H1 (cell line): ENCODE results near the gene ANP32B. TPM values are rescaled to one million over a fixed set of nuclear protein-coding genes. Genes with fewer than 3 reads are reported as not detected.

Source experiments
- EP300 ChIP-seq, 2 experiments: IDR thresholded peaks; 1 replicate in 1 of 2; 2 replicates in 1 of 2; pipeline ENCODE4 v1.6.1; 2011 to 2012; ENCODE audit warnings: low read depth in 2 of 2, low read length in 2 of 2, mild to moderate bottlenecking in 2 of 2, borderline replicate concordance in 1 of 2, inconsistent platforms in 1 of 2, moderate library complexity in 1 of 2
- RAD21 ChIP-seq, 2 experiments: IDR thresholded peaks in 1 of 2; conservative IDR thresholded peaks in 1 of 2; 2 replicates each; pipeline ENCODE4 v1.6.1; 2011; ENCODE audit warnings: low read depth in 2 of 2, low read length in 2 of 2, improper control_type of control experiment in 1 of 2, inconsistent platforms in 1 of 2, mild to moderate bottlenecking in 1 of 2, moderate library complexity in 1 of 2
- RXRA ChIP-seq: IDR thresholded peaks from 2 replicates; pipeline ENCODE4 v1.6.1; 2011; ENCODE audit warnings: low read depth, mild to moderate bottlenecking, low read length, moderate library complexity; ENCODE audit not compliant: insufficient read depth
- polyA plus RNA-seq, 7 experiments: library from polyadenylated mRNA; depleted of rRNA in 3 of 7; stranded (reverse) in 5 of 7; unstranded in 2 of 7; fragments of >200 nt in 5 of 7; fragments of 200-250 nt in 2 of 7; gene quantifications; 1 replicate in 5 of 7; 2 replicates in 1 of 7; 4 replicates in 1 of 7; pipeline versions ENCODE4 v1.2.1 to v1.2.3, GENCODE V29; 2011 to 2013; ENCODE audit warnings: missing spikeins in 2 of 7, mixed read lengths in 2 of 7
- total RNA-seq: library from RNA; stranded (reverse); fragmentation: NEBNext Ultra II Directional; extraction: Animal tissue kit (Norgen Biotek cat#: 25700); gene quantifications from 2 replicates; pipeline ENCODE4 v1.2.1, GENCODE V29; 2021
- TF ChIP-seq, protein P1 (sequence below): IDR thresholded peaks from 2 replicates; pipeline ENCODE4 v1.6.1; 2011; ENCODE audit warnings: low read depth, mild to moderate bottlenecking, low read length; ENCODE audit not compliant: insufficient read depth

ANP32B gene
- total and polyA plus RNA-seq, 2 of the 8 experiments (the other 6 are each of a cell fraction or from before 2014, with no cell fraction given) = 7.6 to 88.1 TPM

DNA sequence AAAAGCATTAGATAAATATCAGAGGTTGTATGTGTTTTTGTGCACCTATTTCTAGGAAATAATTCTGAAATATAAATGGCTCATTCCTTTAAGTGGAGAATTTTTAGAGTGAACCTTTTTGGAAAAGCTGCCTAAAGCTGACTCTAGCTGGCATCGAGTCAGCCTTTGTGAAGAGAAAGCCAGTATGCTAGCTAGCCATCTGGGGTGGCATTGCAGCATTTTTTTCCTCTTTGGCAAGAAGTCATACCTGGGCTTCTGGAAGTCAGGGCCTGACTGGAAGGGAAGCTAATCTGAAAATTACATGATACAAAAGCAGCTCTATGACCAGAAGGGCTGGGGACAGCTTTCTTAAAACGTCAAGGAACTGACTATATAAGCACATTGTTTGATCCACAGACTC, 19.7 kb downstream of the ANP32B start (continued):
- TF ChIP-seq RXRA (no peak), EP300 (IDR thresholded peaks at IDR 0.05; ENCODE audit: borderline replicate concordance in 1 of 2, low read depth in 2 of 2, low read length in 2 of 2) (no peak), RAD21 (IDR thresholded peaks at IDR 0.05 in 1 of 2, conservative IDR thresholded peaks at IDR 0.05 in 1 of 2; ENCODE audit: low read depth in 2 of 2, low read length in 2 of 2) (no peak)
- TF ChIP-seq, protein P1, sequence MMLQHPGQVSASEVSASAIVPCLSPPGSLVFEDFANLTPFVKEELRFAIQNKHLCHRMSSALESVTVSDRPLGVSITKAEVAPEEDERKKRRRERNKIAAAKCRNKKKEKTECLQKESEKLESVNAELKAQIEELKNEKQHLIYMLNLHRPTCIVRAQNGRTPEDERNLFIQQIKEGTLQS = no peak
